Measurements from ENCODE around the gene SAPCD2.

The SAPCD2 gene

DNA sequence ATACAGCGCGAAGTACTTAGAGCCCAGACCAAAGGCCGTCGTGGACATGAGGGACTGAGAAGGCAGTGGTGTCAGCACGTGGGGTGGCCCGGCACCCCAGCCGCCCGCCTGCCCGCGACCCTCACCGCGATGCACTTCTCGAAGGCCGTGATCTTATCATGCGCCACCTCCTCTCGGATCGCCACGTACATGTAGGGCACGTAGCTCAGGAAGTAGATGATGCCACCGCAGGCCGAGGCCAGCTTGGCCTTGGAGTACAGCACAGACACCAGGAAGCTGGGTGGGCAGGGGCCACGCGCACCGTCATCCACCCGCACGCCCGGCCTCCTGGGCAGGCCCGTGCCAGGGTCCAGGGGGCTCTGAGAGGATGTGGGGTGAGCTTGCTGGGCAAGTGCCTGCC, 53.3 kb downstream of the SAPCD2 start:
- no peak for DNase-seq (ENCODE audit: low spot score)

DNA sequence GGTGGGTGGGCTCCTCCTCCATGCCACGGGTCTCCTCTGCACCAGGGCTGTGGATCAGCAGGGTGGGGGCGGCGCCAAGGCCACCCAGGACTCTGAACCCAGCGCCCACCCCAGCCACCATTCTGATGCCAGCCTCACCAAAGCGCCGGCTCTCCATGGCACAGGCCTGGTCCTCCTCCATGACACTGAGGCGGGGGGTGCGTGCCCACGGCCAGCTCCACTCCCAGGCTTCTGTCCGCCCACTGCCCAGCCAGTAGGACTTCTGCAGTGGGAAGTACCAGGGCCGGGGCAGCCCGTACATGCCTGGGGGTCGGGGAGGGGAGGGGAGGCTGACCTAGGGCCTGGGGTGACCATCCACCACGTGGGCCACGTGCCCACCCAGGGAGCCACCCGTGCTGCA, 53.9 kb downstream of the SAPCD2 start:
- no peak for DNase-seq (ENCODE audit: low spot score)

GRCh38 chr9:137015976-137016375, 54.4 kb downstream of the SAPCD2 start:
- DNase-seq (ENCODE audit: low spot score), result no peak

- DNase-seq (ENCODE audit: low spot score), result no peak
Observed at GRCh38 chr9:137015540-137015930, 54.8 kb downstream of the SAPCD2 start.

GRCh38 chr9:137014776-137015539, 55.4 kb downstream of the SAPCD2 start:
- DNase-seq (ENCODE audit: low spot score), result no peak

DNA sequence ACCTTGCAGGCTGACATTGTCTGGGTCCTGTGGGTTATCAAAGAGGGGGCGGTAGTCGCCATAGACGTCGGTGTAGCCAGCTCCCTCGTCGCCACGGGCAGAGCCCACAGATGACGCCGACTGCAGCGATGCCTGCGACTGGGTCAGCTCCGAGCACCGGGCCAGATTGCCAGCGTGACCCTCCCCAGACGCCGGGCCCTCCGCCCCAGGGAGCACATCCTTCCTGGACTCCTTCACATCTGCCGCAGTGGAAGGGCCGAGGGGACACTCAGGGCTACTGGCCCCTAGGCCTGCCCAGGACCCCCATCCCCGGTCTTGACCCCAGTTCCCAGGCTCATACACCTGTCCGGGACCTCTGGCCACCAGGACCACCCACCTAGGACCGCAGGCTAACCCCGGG, 56.2 kb downstream of the SAPCD2 start:
- DNase-seq (ENCODE audit: low spot score), result no peak

GRCh38 chr9:137013571-137013940, 56.8 kb downstream of the SAPCD2 start:
- no peak for DNase-seq (ENCODE audit: low spot score)

DNA sequence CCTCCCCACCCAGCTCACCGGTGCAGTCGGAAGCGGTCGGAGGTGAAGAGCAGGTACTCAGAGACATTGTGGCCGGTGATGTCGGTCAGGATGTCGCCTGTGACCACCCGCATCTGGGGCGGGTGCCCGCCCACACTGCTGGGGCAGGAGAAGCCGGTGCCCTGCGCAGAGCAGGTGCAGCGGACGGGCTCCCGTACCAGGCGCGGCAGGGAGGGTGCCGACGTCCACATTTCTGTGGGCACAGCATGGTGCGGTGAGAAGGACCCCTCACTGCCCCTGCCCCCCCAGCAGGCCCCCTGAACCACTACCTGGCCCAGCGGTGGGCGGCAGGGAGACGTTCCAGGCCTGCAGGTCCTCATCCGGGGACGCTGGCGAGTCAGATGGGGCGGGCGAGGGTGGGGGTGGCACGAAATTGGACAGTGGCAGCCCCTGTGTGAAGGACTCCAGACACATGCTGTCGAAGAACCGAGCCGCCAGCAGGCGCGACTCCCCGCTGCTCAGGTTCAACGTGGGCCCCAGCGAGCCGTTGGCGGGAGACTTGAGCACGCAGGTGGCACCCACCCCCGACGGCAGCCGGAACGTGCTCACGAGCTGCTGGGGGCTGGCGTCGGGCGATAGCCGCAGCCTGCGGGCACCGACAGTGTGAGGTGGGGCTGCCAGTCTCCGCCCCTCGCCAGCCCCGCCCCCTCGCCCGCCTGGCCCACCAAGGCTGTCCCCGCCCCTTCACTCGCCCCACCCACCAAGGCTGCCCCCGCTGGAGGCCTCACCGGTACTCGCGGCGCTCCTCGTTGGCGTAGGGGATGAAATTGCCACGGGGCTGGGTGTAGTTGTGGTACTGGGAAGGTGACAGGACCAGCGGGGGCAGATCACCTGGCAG, 57.4 kb downstream of the SAPCD2 start:
- DNase-seq (ENCODE audit: low spot score), result no peak

Measured in kidney capillary endothelial cell (primary cell).